ENCODE data around the gene NFATC1. TPM values are rescaled to one million over a fixed set of nuclear protein-coding genes. Genes with fewer than 3 reads are reported as not detected.

Gene NFATC1
- total RNA-seq, 1 donor from 2014 or later, result 0.46 TPM

- DNase-seq (ENCODE audit: low read depth), result no peak
- H3K4me3 ChIP-seq (ENCODE audit: low read depth, low read length), result no peak overlapping the region
- TF ChIP-seq, protein P1, sequence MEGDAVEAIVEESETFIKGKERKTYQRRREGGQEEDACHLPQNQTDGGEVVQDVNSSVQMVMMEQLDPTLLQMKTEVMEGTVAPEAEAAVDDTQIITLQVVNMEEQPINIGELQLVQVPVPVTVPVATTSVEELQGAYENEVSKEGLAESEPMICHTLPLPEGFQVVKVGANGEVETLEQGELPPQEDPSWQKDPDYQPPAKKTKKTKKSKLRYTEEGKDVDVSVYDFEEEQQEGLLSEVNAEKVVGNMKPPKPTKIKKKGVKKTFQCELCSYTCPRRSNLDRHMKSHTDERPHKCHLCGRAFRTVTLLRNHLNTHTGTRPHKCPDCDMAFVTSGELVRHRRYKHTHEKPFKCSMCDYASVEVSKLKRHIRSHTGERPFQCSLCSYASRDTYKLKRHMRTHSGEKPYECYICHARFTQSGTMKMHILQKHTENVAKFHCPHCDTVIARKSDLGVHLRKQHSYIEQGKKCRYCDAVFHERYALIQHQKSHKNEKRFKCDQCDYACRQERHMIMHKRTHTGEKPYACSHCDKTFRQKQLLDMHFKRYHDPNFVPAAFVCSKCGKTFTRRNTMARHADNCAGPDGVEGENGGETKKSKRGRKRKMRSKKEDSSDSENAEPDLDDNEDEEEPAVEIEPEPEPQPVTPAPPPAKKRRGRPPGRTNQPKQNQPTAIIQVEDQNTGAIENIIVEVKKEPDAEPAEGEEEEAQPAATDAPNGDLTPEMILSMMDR (conservative IDR thresholded peaks at IDR 0.05; ENCODE audit: low read depth, low read length), result no peak
Observed at GRCh38 chr18:79552140-79552631, 156.5 kb downstream of the NFATC1 start.

DNA sequence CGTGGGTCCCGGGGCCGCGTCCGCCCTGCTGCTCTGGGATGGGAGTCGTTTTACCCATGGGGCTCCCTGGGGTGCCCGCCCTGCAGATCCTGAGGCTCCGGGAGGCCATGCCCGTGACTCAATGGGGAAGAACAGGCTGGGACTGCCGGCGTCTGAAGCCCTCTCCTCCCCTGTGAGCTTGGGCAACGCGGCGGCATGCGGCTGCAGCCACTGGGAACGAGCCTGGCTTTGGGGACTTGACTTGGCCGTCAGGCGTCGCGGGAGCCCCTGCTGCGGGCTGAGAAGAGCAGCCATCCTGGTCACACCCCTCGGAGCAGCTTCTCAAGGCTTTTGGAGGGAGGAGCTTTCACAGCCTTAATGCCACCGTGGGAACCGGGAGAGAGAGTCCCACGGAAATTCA lies 157.0 kb downstream of the NFATC1 start:
- no peak overlapping the region for H3K4me3 ChIP-seq (ENCODE audit: low read depth, low read length)
- TF ChIP-seq, protein P1 (conservative IDR thresholded peaks at IDR 0.05; ENCODE audit: low read depth, low read length), result no peak
- no peak for DNase-seq (ENCODE audit: low read depth)

- TF ChIP-seq, protein P1 (conservative IDR thresholded peaks at IDR 0.05; ENCODE audit: low read depth, low read length), result no peak
- no peak overlapping the region for H3K4me3 ChIP-seq (ENCODE audit: low read depth, low read length)
- no peak for DNase-seq (ENCODE audit: low read depth)
Observed at GRCh38 chr18:79553154-79553553, 157.4 kb downstream of the NFATC1 start.

DNA sequence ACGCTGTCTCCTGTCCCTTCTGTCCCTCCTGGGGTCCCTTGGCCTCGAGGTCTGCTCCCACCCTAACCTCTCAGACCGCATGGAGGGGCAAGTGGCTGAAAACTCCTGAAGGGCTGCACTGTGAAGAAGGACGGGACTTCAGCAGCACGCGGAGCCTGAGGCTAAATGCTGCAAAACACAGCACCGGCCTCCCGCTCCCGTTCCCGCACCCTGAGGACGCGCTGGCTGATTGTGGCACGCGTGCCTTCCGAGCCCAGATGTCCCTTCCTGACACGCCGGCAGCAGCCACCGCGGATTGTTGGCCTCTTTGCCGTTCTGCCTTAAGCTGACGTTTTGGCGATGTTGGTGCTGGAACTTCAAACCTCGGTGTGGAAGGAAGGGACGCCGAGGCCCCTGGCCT lies 158.0 kb downstream of the NFATC1 start:
- no peak for DNase-seq (ENCODE audit: low read depth)
- TF ChIP-seq, protein P1 (conservative IDR thresholded peaks at IDR 0.05; ENCODE audit: low read depth, low read length), result no peak
- H3K4me3 ChIP-seq (ENCODE audit: low read depth, low read length), result no peak overlapping the region

DNA sequence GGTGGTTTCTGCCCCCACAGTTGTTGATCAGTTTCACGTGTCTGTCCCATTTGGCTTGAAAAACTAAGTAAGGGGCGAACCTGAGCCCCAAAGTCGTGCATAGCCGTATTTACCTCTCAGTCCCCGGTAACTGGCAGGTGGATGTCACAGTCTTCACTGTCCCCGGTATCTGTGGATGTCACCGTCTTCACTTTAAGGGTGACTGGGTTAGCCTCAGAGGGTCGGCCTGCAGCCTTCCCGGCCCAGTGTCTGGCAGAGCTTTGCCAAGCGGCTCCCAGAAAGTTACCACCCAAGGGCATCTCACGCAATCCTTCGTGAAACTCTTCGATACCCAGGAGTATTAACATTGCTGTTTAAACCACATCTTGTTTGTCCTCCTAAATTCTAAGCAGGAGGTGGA lies 158.6 kb downstream of the NFATC1 start:
- H3K4me3 ChIP-seq (ENCODE audit: low read depth, low read length), result no peak overlapping the region
- DNase-seq (ENCODE audit: low read depth), result no peak
- TF ChIP-seq, protein P1 (conservative IDR thresholded peaks at IDR 0.05; ENCODE audit: low read depth, low read length), result no peak

DNA sequence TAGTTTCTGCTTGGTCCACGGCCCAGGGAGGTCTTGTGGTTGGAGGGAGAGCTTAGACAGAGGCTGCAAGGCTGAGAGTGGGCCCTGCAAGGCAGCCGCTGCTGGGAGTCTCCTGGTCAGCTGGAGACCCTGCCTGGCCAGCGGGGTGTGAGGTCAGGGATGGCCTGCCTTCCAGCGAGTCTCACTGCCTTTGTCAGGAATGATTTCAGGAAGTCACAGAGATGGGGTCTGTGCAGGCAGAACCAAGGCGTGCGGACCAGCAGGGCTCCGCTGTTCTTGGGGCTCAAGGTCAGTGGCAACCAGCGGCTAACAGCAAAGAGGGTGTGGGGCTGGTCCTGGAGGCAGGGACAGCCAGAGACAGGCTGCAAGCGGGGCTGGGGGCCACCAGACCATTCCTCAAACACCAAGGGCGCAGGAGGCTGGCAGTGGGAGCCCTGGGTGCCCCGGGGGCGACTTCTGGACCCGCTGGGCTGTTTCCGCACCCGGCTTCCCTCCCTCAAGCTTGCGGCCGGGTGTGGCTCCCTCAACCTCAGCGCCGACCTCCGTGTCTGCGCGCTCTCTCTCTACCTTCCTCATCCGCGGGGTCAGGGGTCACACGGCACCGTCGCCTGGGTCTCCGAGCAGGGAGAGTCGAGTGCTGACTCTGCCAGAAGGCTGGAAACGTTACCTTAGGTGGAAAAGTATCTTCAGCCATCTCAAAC lies 159.4 kb downstream of the NFATC1 start:
- TF ChIP-seq, protein P1 (conservative IDR thresholded peaks at IDR 0.05; ENCODE audit: low read depth, low read length), result no peak
- no peak overlapping the region for H3K4me3 ChIP-seq (ENCODE audit: low read depth, low read length)
- no peak for DNase-seq (ENCODE audit: low read depth)

- no peak overlapping the region for H3K4me3 ChIP-seq (ENCODE audit: low read depth, low read length)
- TF ChIP-seq, protein P1 (conservative IDR thresholded peaks at IDR 0.05; ENCODE audit: low read depth, low read length), result no peak
- no peak for DNase-seq (ENCODE audit: low read depth)
Observed at GRCh38 chr18:79555885-79556284, 160.2 kb downstream of the NFATC1 start.

Data from epithelial cell of proximal tubule (primary cell).